GM21526 (cell line): Measurements from ENCODE around the gene SHB.
"Not testable (repeated sequence)": the region's sequence is repeated elsewhere in the genome, so short reads cannot be mapped to it uniquely, and the experiment has no call there.

ENCODE experiments used
- ATAC-seq: cut with Tn5 transposase; IDR thresholded peaks from one replicate; pipeline ENCODE4 v1.9.1; 2021; ENCODE audit warnings: moderate library complexity; ENCODE audit not compliant: unreplicated experiment, low FRiP score

The SHB gene

DNA sequence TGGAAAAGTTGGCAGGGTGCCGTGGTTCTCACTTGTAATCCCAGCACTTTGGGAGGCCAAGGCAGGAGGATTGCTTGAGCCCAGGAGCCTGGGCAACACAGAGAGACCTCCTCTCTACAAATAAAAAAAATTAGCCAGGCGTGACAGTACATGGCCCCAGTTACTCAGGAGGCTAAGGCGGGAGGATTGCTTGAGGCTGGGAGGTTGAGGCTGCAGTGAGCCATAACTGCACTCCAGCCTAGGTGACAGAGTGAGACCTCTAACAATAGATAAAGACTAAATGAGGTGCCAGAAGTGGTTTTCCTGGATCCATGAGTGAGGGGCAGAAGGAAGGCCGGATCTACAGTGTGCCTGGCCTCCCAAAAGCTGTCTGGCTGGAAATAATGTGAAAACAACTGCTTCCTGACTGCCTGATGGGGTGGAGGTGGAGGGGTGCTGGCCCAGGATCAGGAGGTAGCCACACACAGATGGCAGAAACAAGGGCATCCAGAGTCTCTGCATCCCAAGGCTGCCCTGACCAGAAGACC, 4.1 kb downstream of the SHB start:
- no peak for ATAC-seq

DNA sequence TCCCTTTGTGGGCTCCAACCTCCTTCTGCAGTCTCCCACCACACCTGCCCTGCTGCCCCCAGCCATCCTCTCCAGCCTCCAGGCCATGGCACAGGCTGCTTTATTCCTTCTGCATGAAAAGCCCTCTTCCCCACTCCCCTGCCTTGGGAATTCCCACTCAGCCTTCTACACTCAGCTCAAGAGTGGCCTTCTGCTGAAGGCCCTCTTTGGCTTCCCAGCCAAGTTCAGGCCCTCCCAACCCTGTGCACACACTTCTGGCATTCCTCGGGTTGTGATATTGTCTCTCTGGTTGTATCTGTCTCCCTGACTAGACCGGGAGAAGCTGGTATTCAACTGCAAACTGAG, 5.7 kb downstream of the SHB start:
- no peak for ATAC-seq

DNA sequence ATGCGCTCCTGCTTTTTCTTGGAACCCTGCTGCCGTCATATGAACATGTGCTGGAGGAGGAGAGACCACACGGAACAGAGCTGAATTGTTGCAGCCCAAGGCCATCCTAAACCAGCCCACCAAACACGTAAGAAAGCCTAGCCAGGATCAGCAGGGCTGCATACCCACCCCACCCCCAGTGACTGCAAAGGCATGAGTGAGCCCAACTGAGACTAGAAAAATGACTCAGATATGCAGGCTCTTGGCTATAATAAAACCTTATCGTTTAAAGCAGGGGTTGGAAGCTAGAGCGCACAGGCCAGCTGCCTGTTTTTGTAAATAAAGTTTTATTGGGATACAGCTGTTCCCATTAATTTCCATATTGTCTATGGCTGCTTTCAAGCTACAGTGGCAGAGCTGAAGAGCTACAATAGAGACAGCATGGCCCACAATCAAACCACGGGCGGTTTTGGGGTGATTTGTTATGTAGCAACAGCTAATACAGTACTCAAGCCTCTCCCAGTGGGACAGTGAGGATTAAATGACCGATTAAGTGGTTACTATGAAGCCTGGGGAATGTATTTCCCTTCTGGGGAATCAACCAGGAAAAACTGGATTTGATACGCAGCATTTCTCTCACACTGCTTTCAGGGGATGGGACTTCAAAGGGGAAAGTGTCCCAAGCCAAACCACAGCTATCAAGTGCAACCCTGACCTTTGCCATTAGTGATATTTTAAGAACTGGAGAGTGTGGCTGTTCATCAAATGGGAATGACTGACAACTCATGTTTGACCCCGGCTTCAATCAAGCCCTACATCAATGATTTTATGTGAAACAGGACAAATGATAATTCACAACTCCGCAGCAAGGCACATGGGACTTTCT, 6.3 kb downstream of the SHB start:
- ATAC-seq: no peak

DNA sequence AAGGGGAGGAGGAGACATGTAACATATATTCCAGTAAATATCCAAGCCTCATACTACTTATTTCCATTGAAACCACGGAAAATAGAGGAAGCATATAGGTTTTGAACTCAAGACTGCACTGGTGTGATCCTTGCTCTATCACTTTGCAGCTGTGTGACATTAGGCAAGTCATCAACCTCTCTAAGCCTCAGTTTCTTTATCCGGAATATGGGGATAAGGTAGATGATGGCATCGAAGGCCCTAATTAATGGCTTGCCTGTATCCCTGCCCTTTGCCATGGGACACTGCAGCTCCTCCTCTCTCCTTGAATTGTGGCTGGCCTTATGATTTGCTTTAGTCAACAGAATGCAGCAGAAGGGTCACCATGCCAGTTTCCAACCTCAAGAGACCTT, 6.9 kb downstream of the SHB start:
- no peak for ATAC-seq

DNA sequence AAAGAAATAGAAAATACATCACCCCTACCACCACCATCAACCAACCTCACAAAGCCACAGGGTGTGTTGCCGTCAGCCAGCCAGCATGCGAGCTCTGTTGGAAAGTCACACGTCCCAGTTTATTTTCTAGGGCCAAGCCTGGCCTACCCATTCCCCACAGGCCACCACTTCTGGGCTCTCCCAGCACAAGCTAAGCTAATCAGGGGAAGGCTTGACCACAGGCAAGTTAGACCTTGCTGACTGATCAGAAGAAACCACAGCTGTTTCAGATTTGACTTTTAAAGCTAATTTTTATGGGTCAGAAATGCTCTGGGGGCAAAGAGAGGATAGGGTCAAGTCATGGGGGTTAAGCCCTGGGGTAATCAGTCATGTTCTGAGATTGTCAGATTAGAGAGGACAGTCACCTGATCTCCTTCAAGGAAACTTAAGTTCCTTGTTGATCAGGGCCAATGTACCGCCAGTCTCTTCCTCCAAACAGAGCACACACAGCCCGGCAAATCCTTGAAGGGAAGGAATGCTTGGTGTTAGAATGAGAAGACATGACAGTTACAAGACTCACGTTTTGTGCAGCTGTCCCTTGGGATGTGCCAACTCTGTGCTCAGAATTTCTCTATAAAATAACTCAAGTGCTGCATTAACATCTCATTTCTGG, 7.6 kb downstream of the SHB start:
- no peak for ATAC-seq

DNA sequence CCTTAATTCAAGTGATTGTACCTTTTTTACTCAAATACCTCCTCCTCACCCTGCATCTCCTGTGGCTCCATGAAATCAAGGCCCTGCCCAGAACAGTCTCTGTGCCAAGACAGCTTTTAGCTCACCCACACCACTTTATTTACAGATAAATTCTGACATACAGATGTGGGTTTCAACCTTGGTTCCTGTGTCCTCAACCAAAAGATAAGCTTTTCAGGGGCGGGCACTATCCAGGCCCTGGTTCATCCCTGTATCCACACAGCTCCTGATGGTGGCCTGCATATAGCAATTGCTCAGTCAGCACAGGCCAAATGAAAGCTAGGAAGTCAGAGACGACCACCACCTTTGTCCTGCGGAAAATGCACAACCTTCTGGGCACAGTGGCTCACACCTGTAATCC, 8.3 kb downstream of the SHB start:
- ATAC-seq: no peak

DNA sequence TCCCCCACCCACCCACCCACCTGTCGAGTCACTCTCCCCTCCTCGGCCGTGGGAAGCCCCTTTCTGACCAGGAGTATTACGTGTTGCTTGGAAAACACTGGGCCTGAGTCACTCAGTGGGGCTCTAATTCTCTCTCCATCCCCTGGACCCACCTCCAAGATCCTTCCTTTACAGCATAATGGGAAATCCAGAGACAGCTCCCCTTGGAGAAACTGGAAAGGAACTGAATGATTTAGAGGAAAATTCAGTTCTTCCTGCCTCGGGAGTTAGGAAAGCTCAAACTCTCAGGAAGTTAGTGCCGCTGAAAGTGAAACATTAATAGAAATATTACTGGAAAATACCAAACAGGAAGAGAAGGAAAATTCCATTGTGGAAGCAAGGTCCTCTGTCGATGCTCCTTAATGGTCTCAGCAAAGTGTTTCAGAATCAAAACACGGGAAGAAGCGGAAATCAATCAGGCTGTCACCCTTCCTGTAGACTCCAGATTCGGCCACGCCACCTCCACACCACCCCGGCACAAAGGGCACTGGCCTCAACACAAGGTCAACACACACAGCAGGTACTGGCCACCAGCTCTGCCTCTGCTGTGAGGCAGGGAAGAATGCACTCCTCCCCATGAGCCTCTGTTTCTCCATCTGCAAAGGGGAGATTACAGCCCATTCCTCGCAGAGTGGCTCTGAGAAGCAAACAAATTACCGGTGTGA, 9.6 kb downstream of the SHB start:
- ATAC-seq: no peak

DNA sequence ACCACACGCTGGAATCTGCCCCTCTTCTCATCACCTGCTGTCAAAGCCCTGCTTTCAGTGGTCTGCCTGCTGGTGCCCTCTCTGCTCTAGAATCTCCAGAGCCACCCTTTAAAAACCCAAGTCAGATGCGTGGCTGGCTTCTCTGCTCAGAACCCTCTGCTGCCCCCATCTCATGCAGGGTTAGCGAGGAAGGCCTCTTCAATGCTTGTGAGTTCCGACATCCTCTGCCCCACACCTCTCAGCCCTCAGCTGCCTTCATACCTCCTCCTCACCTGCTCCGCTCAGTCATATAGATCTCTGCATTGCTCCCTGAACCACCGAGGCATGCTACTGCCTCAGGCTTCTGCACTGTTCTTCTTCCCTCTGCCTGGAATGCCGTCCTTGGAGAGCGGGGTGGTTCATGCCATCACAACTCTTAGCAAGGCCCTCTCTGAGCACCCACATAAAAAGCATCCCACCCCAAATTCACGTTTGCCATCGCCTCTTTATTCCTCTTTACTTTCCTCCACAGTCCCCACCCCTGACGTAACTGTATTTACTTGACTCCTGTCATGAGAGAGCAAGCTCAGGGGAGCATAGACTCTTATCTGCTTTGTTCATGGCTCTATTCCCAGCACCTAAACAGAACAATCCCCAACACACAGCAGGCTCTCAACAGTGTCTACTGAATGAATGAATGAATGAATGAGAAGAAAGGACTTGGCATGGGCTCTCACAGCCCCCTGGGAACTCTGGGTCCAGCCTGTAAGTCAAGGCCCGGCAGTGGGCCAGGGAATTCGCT, 10.4 kb downstream of the SHB start:
- ATAC-seq: no peak

DNA sequence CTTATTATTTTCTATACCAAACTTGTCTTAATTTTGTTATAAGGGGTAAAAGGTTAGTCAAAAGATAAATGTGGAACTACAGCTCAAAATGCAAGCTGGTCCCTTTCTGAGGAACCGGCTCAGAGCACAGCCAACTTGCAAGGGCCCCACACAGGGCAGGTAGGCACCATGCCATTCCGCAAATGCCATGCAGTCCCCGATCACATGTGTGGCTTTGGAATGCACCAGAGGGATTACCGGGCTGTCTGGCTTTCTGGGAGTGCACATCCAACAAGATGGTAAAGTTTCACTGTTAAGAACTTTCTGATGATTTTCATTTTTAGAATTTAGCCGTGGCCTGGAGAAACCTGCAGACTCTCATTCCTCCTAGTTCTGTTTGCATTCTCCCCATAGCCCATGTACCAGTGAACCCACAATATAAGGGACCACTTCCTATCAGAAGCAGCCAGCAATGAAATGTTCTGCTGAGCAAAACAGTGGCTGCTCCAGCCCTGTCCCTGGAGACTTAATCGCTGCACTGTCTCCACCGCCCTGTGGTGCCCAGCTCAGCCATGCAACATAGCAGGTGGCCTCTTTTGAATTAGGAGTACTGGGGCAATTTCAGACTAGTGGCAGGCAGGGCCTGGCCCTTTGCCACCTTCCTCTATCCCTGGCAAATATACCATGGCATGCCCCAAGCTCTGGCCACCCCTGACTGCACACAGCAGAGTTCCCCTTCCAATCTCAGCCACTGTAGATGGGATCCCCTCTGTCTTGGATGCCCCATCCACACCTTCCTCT, 11.4 kb downstream of the SHB start:
- ATAC-seq: no peak

DNA sequence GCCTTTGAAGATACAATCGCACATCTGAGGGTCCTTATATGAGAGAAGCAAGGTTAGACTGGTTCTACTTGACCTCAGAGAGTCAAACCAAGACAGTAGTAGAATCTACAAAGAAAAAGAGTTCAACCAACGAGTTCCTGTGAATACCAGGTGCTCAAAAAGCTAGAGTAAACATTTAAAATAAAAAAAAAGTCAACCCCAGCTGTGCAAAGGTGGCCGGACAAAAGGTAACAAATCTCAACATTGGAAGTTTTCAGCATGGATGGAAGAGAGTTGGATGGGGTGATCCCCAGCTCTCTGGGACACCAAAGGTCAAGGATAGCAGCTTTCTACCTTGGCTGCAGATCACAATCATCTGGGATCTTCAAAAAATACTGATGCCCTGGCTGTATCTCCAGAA, 14.4 kb downstream of the SHB start:
- ATAC-seq: no peak

DNA sequence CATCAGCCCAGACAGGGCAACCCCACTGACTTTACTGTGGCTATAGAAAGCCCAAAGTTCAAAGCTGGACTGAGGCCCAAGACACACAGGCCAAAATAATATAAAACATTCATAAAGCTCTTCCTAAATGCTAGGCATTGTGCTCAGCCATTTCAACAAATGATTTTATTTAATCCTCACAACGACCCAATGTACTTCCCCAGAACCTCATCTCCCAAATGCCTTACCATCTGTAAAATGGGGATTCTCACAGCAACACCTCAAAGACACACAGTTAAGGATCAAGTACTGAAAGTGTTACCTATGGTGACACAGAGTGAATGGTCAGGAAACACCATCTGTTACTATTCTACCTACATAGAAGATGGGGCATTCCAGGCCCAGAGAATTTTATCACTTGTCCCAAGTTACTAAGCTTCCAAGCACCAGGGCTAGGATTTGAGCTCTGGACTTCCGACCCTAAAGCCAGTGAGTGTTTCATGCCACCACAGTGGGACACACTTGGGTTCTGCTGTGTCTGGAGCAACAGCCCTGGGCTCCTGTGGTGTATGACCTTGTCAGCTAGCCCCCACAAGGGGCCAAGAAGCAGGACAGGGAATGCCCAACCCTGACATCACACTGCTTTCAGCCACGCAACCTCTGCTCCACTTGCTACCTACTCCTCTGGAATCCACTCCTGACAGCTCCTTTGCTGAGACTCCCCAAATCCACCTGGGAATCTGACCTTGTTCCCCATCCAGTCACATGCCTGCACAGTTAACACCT, 15.1 kb downstream of the SHB start:
- ATAC-seq: no peak

DNA sequence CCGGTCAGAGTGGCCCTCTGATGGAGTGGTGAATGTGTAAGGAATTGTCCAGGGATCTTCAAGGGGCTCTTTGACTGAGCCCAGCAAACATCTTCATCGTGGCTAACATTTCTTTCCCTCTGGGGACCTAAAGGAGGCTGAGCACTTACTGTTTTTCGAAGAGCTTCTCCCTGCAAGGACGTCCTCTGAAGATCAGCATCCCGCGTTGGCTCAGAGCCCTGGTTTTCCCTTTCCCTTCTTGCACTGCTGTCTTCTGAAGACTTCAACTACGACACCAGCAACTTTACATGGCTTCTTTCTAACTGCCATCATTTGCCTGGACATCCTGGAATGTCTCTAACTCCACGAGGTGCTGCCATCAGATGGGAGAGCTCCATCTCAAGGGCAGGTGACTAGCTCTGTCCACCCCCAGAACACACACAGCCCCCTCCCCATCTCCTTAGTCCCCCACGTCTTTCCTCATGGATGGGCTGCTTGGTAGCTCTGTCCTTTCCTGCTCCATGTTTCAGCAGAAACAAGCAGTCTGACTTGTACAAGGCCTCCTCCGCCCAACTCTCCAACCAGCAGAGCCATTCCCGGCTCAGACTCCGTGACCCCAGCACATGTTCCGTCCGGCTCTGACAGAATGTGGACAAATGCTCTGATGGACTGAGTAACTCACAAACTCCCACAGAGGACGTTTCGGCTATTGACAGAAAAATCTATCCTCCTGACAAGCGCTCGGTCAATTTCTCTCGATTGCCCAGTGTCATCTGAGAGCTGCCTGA, 17.1 kb downstream of the SHB start:
- ATAC-seq: no peak

DNA sequence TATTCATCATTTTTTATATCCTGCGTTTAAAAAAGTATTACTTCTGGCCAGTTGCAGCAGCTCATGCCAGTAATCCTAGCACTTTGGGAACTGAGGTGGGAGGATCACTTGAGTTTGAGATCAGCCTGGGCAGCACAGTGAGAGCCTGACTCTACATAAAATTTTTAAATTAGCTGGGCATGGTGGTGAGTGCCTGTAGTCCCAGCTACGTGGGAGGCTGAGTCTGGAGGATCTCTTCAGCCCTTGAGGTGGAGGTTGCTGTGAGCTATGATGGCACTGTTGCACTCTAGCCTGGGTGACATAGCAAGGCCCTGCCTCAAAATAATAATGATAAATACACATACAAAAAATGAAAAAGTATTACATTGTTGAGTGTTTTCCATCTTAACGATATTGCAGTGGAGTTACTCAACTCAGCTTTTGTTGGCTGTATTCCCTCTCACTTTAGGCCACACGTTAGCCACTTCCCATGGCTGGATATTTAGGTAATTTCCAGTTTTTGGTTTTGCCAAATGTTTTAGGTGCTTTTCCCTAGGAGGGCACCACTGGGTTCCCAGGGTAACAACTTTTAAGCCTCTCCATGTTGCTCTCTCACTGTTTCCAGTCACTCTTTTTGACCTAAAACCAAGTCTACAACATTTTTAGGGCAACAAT, 20.6 kb downstream of the SHB start:
- no peak for ATAC-seq

DNA sequence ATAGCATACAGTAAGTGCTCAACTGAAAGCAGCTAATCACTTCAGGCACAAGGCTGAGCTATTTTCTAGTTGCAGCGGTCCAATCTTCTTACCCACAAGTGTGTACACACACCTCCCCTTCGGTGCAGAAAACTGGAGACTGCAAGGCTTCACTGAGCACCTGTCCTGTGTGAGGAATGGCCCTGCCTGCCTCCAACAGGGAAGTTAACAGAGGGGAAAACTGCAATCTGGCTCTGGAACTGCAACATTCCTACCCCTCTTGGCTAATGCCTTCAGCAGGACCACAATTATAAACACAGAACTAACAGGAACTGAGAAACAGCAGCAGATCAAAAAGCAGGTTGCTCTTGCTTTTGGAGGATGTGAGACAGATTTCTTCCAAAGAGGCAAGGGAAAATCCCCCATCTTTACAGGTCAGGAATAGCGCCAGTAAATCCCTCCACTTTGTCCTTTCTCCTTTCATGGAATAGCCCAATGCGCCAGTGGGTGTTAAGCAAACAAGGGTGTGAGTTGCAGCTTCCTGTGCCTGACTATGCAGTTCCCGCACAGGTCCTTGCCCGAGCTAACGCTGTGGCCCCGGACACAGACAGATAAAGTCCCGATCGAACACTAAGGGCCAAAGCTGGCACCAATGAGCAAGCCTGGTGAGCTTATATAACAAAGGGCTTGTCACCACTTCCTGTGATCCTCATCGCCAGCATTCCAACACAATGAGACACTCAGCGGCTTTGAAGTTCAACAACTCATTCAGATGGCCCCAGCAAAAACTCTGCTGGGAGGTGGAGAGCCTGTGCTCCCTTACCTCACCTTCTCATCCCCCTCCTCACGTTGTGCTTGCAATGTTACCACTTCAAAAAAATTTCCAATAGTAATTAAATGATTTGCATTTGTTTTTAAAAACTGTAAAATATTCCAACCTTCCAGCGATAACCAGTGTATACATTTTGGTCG, 21.5 kb downstream of the SHB start:
- ATAC-seq: no peak

DNA sequence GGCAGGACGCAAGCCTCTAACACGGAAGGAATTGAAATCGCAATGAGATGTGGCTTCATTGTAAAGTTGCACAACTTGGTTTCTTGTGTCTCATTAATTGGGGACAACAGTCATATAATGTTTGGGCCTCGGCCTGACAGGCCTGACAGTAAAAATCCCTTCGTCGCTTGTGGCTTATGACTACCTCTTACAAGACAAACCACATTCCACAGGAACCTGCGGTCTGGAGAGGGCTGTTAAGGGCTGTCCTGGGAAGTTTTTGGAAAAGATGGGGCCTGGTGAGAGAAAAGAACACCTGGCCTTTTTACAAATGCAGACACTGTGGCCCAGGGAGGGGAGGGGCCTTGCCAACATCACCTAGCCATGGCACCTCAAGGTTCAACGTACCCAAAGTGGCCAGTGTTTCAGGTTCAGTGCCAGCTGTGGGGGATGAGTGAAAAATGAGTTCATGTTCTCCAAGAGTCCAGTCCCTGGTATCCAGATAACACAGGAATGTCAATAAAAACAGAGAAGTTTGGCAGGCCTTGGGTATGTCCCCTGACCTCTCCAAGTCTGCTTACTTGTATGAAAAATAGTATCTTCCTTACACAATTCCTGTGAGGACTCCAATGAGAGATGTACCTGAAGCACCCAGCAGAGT, 22.2 kb downstream of the SHB start:
- no peak for ATAC-seq

DNA sequence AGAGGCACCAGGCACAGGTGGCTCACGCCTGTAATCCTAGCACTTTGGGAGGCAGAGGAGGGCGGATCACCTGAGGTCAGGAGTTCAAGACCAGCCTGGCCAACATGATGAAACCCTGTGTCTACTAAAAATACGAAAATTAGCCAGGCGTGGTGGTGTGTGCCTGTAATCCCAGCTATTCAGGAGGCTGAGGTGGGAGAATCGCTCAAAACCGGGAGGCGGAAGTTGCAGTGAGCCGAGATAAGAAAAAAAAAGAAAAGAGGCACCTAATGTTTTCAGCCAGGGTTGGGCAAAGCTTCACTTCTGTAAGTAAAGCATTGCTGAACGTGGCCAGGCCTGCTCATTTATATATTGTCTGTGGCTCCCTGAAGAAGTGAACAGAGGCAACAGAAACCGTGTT, 23.1 kb downstream of the SHB start:
- not testable (repeated sequence) for ATAC-seq
